Activated T-helper 1 cell treated with anti-CD3 and anti-CD28 coated beads, Interleukin-12 subunit alpha, Interleukin-12 subunit beta, Interleukin-2, Interleukin-4 antibody, amounts not matched to agents 30 ng/mL and 10 ng/mL and 1 ng/mL, durations not matched to agents 14 hours and 24 hours and 36 hours (primary cell): ENCODE data around the gene ITIH4. TPM values are rescaled to one million over a fixed set of nuclear protein-coding genes. Genes with fewer than 3 reads are reported as not detected.

Source experiments
- DNase-seq: peaks from one replicate; pipeline ENCODE4 v3.0.0; 2021; ENCODE audit warnings: low spot score
- H3K27ac Mint-ChIP-seq: one replicate; pipeline ENCODE4 v1.8.0; 2021; ENCODE audit warnings: mild to moderate bottlenecking, mixed read lengths
- H3K27me3 Mint-ChIP-seq: one replicate; pipeline ENCODE4 v1.8.0; 2022; ENCODE audit warnings: mild to moderate bottlenecking, moderate library complexity, mixed read lengths; ENCODE audit not compliant: insufficient read depth
- H3K36me3 Mint-ChIP-seq: one replicate; pipeline ENCODE4 v1.8.0; 2021; ENCODE audit warnings: low read depth, mixed read lengths
- H3K4me1 Mint-ChIP-seq: one replicate; pipeline ENCODE4 v1.8.0; 2021; ENCODE audit warnings: low read depth, mixed read lengths
- H3K4me3 Mint-ChIP-seq: one replicate; pipeline ENCODE4 v1.8.0; 2021; ENCODE audit warnings: mild to moderate bottlenecking, moderate library complexity, mixed read lengths
- H3K9me3 Mint-ChIP-seq: one replicate; pipeline ENCODE4 v1.8.0; 2021; ENCODE audit warnings: mixed read lengths
- intact Hi-C: fragments of 100-400 bp; cut with micrococcal nuclease; formaldehyde crosslinking; loops from one replicate; pipeline ENCODE4 v1.15.1; 2024
- total RNA-seq: library from RNA; stranded (reverse); gene quantifications from 2 replicates; pipeline ENCODE4 v1.2.3, GENCODE V29; 2022

ITIH4 gene
- total RNA-seq: 3.1 and 4.8 TPM in 2 replicates

- intact Hi-C loops: no loop called here
- no peaks in the 10 kb centered on the region for H3K9me3 Mint-ChIP-seq
- H3K36me3 Mint-ChIP-seq: no peaks in the 10 kb centered on the region
- no peak within 1 kb of the TSS for H3K4me3 Mint-ChIP-seq
- H3K4me1 Mint-ChIP-seq: no peaks in the 10 kb centered on the region
- no peaks in the 10 kb centered on the region for H3K27me3 Mint-ChIP-seq
- no peak within 1 kb of the TSS for H3K27ac Mint-ChIP-seq
- DNase-seq: no peak
Measured at GRCh38 chr3:52830535-52831258, at the start of gene ITIH4. ITIH4 (minus strand) TSS chr3:52830672; CDS start chr3:52830642, 30 bp downstream.

GRCh38 chr3:52880047-52880446 is 49.6 kb upstream of the ITIH4 start:
- H3K27me3 Mint-ChIP-seq: no peaks in the 10 kb centered on the region
- no peak overlapping the region for H3K27ac Mint-ChIP-seq
- H3K36me3 Mint-ChIP-seq: peaks cover 9% of the 10 kb centered on the region
- H3K4me1 Mint-ChIP-seq: peaks cover 18% of the 10 kb centered on the region
- intact Hi-C loops: no loop called here
- no peak for DNase-seq
- no peak overlapping the region for H3K4me3 Mint-ChIP-seq
- peaks cover 4% of the 10 kb centered on the region for H3K9me3 Mint-ChIP-seq

- no peaks in the 10 kb centered on the region for H3K27me3 Mint-ChIP-seq
- no peak for DNase-seq
- H3K4me3 Mint-ChIP-seq: no peak overlapping the region
- intact Hi-C loops: no loop called here
- no peak overlapping the region for H3K27ac Mint-ChIP-seq
- H3K36me3 Mint-ChIP-seq: peaks cover 6% of the 10 kb centered on the region
- H3K9me3 Mint-ChIP-seq: no peaks in the 10 kb centered on the region
- H3K4me1 Mint-ChIP-seq: peaks cover 22% of the 10 kb centered on the region
Measured at GRCh38 chr3:52879581-52879980, 49.1 kb upstream of the ITIH4 start.

GRCh38 chr3:52879090-52879489 is 48.6 kb upstream of the ITIH4 start:
- Mint-ChIP-seq H3K27me3 (no peaks in the 10 kb centered on the region), H3K4me1 (peaks cover 27% of the 10 kb centered on the region), H3K9me3 (no peaks in the 10 kb centered on the region), H3K36me3 (peaks cover 6% of the 10 kb centered on the region), H3K27ac (no peak overlapping the region), H3K4me3 (no peak overlapping the region)
- no peak for DNase-seq
- intact Hi-C loops: no loop called here

GRCh38 chr3:52877085-52877484 is 46.6 kb upstream of the ITIH4 start:
- Mint-ChIP-seq H3K4me1 (peaks cover 33% of the 10 kb centered on the region), H3K27ac (no peak overlapping the region), H3K4me3 (no peak overlapping the region), H3K27me3 (no peaks in the 10 kb centered on the region), H3K9me3 (no peaks in the 10 kb centered on the region), H3K36me3 (peaks cover 6% of the 10 kb centered on the region)
- DNase-seq: no peak
- intact Hi-C loops: no loop called here

- Mint-ChIP-seq H3K4me1 (peaks cover 27% of the 10 kb centered on the region), H3K27me3 (no peaks in the 10 kb centered on the region), H3K9me3 (no peaks in the 10 kb centered on the region), H3K36me3 (peaks cover 8% of the 10 kb centered on the region), H3K27ac (no peak overlapping the region), H3K4me3 (no peak overlapping the region)
- intact Hi-C loops: loop anchor here (2.0 kb wide), 1 partner anchor 18 kb away; no protein-coding TSS in a partner anchor
- DNase-seq: no peak
Measured at GRCh38 chr3:52874864-52875587, 44.6 kb upstream of the ITIH4 start.

GRCh38 chr3:52874160-52874701 is 43.8 kb upstream of the ITIH4 start:
- intact Hi-C loops: loop anchor here (2.0 kb wide), 1 partner anchor 19 kb away; no protein-coding TSS in a partner anchor
- Mint-ChIP-seq H3K36me3 (peaks cover 8% of the 10 kb centered on the region), H3K4me3 (no peak overlapping the region), H3K9me3 (no peaks in the 10 kb centered on the region), H3K27ac (no peak overlapping the region), H3K27me3 (no peaks in the 10 kb centered on the region), H3K4me1 (peaks cover 27% of the 10 kb centered on the region)
- no peak for DNase-seq

- peaks cover 3% of the 10 kb centered on the region for H3K36me3 Mint-ChIP-seq
- H3K4me1 Mint-ChIP-seq: peaks cover 27% of the 10 kb centered on the region
- no peaks in the 10 kb centered on the region for H3K27me3 Mint-ChIP-seq
- no peak overlapping the region for H3K27ac Mint-ChIP-seq
- H3K4me3 Mint-ChIP-seq: no peak overlapping the region
- intact Hi-C loops: loop anchor here (2.0 kb wide), 1 partner anchor 19 kb away; no protein-coding TSS in a partner anchor
- no peak for DNase-seq
- H3K9me3 Mint-ChIP-seq: no peaks in the 10 kb centered on the region
Measured at GRCh38 chr3:52873433-52874159, 43.1 kb upstream of the ITIH4 start.

- Mint-ChIP-seq H3K9me3 (no peaks in the 10 kb centered on the region), H3K27me3 (no peaks in the 10 kb centered on the region), H3K27ac (no peak overlapping the region)
Measured at GRCh38 chr3:52872245-52872644, 41.8 kb upstream of the ITIH4 start.

GRCh38 chr3:52871761-52872160 is 41.3 kb upstream of the ITIH4 start:
- no peaks in the 10 kb centered on the region for H3K27me3 Mint-ChIP-seq
- DNase-seq: no peak
- H3K4me1 Mint-ChIP-seq: peaks cover 27% of the 10 kb centered on the region
- peaks cover 2% of the 10 kb centered on the region for H3K36me3 Mint-ChIP-seq
- intact Hi-C loops: no loop called here
- no peak overlapping the region for H3K27ac Mint-ChIP-seq
- no peak overlapping the region for H3K4me3 Mint-ChIP-seq
- no peaks in the 10 kb centered on the region for H3K9me3 Mint-ChIP-seq

More at GRCh38 chr3:52872245-52872644, 41.8 kb upstream of the ITIH4 start:
- Mint-ChIP-seq H3K4me1 (peaks cover 27% of the 10 kb centered on the region), H3K36me3 (peaks cover 2% of the 10 kb centered on the region), H3K4me3 (no peak overlapping the region)
- intact Hi-C loops: no loop called here
- DNase-seq: no peak

- H3K27ac Mint-ChIP-seq: no peak overlapping the region
- intact Hi-C loops: no loop called here
- no peak for DNase-seq
- no peaks in the 10 kb centered on the region for H3K9me3 Mint-ChIP-seq
- peaks cover 19% of the 10 kb centered on the region for H3K4me1 Mint-ChIP-seq
- H3K4me3 Mint-ChIP-seq: no peak overlapping the region
- H3K27me3 Mint-ChIP-seq: no peaks in the 10 kb centered on the region
- H3K36me3 Mint-ChIP-seq: peaks cover 6% of the 10 kb centered on the region
Measured at GRCh38 chr3:52870471-52870870, 40.0 kb upstream of the ITIH4 start.

- intact Hi-C loops: no loop called here
- DNase-seq: no peak
- peaks cover 3% of the 10 kb centered on the region for H3K9me3 Mint-ChIP-seq
- H3K4me3 Mint-ChIP-seq: no peak overlapping the region
- H3K27me3 Mint-ChIP-seq: no peaks in the 10 kb centered on the region
- no peak overlapping the region for H3K27ac Mint-ChIP-seq
- H3K36me3 Mint-ChIP-seq: peaks cover 6% of the 10 kb centered on the region
- no peaks in the 10 kb centered on the region for H3K4me1 Mint-ChIP-seq
Measured at GRCh38 chr3:52866427-52866826, 36.0 kb upstream of the ITIH4 start.
